Caco-2 (cell line): ENCODE results near the gene SKAP1. TPM values are rescaled to one million over a fixed set of nuclear protein-coding genes. Genes with fewer than 3 reads are reported as not detected.
A peak's percentile ranks its signal among the peaks of the same experiment; 100 is the strongest.

Source experiments
- BruUV-seq: library from RNA; stranded (reverse); fragments of 400-500 nt; replicated peaks from 2 replicates; lab custom pipeline; 2021; lab: Mats Ljungman, UMichigan
- CTCF ChIA-PET: fragments of 300-600 bp; sonication (Branson Sonifier 250); formaldehyde crosslinking; loops from one replicate; lab custom pipeline; 2022; ENCODE audit warnings: antibody characterized with exemption; lab: Charles Lee
- POLR2A ChIA-PET: fragments of 300-600 bp; sonication (Branson Sonifier 250); formaldehyde crosslinking; loops from one replicate; lab custom pipeline; 2022; ENCODE audit warnings: antibody characterized with exemption; lab: Charles Lee
- DNase-seq, 2 experiments: peaks; one replicate each; pipeline versions ENCODE4 v3.0.0 to v3.0.0-alpha.2; 2020 to 2022
- H3K27me3 ChIP-seq: replicated peaks from 2 replicates; pipeline ENCODE4 v1.6.0; 2011; ENCODE audit warnings: low read length; ENCODE audit not compliant: control insufficient read depth, insufficient read depth
- H3K36me3 ChIP-seq: 2 replicates; pipeline ENCODE4 v1.5.1; 2011; ENCODE audit warnings: low read length; ENCODE audit not compliant: control insufficient read depth, insufficient read depth
- H3K4me1 ChIP-seq: fragments of 250-450 bp; sonication (Bioruptor Pico); 2 replicates; pipeline ENCODE4 v1.5.1; 2020; ENCODE audit warnings: mild to moderate bottlenecking
- H3K4me3 ChIP-seq: 2 replicates; pipeline ENCODE4 v1.5.1; 2011; ENCODE audit warnings: low read depth, mild to moderate bottlenecking, control low read depth, low read length
- H3K9me3 ChIP-seq: fragments of 250-450 bp; sonication (Bioruptor Pico); 2 replicates; pipeline ENCODE4 v1.5.1; 2020; ENCODE audit warnings: mild to moderate bottlenecking, moderate library complexity
- H3K27ac Mint-ChIP-seq: one replicate; pipeline ENCODE4 v1.8.0; 2022; ENCODE audit warnings: mixed read lengths; ENCODE audit not compliant: unreplicated experiment
- H3K27me3 Mint-ChIP-seq: one replicate; pipeline ENCODE4 v1.8.0; 2022; ENCODE audit warnings: mixed read lengths; ENCODE audit not compliant: insufficient read depth, unreplicated experiment
- H3K36me3 Mint-ChIP-seq: one replicate; pipeline ENCODE4 v1.8.0; 2022; ENCODE audit warnings: mild to moderate bottlenecking, mixed read lengths; ENCODE audit not compliant: insufficient read depth, unreplicated experiment
- H3K4me1 Mint-ChIP-seq: one replicate; pipeline ENCODE4 v1.8.0; 2022; ENCODE audit warnings: low read depth, mixed read lengths; ENCODE audit not compliant: unreplicated experiment
- H3K4me3 Mint-ChIP-seq: one replicate; pipeline ENCODE4 v1.8.0; 2022; ENCODE audit warnings: mild to moderate bottlenecking, moderate library complexity, mixed read lengths; ENCODE audit not compliant: unreplicated experiment
- H3K9me3 Mint-ChIP-seq: one replicate; pipeline ENCODE4 v1.8.0; 2022; ENCODE audit warnings: mixed read lengths; ENCODE audit not compliant: unreplicated experiment
- CTCF ChIP-seq, 2 experiments: fragments of 200-600 bp in 1 of 2; IDR thresholded peaks; 1 replicate in 1 of 2; 2 replicates in 1 of 2; pipeline versions ENCODE4 v1.5.1 to v1.8.0; 2011 to 2022; ENCODE audit warnings: antibody characterized with exemption in 1 of 2, control low read depth in 1 of 2, inconsistent platforms in 1 of 2, low read depth in 1 of 2, low read length in 1 of 2, mild to moderate bottlenecking in 1 of 2, moderate library complexity in 1 of 2; ENCODE audit not compliant: insufficient read depth in 1 of 2, severe bottlenecking in 1 of 2, unreplicated experiment in 1 of 2
- intact Hi-C: fragments of 100-400 bp; cut with micrococcal nuclease; formaldehyde crosslinking; loops from one replicate; pipeline ENCODE4 v1.10.0; 2022; ENCODE audit not compliant: unreplicated experiment
- total RNA-seq: library from RNA; stranded (reverse); gene quantifications from 2 replicates; pipeline ENCODE4 v1.2.3, GENCODE V29; 2022

Gene SKAP1
- total RNA-seq, 1 experiment from 2014 or later: 0.70 TPM

- intact Hi-C loops: loop anchor here (1.0 kb wide), 2 partner anchors 105 to 266 kb away; no protein-coding TSS in a partner anchor
- H3K4me1 ChIP-seq: no peaks in the 10 kb centered on the region
- ChIA-PET POLR2A (no interaction called here), CTCF (interaction anchor here (0.5 to 1.9 kb wide), 31 partner anchors 11 to 530 kb away, joined by 3 to 15 read pairs (median 4); no protein-coding TSS in a partner anchor)
- peak in 1 of 2 experiments; percentile 56 for DNase-seq
- H3K36me3 ChIP-seq: no peaks in the 10 kb centered on the region
- BruUV-seq: no TSS peak
- no peak overlapping the region for H3K27ac Mint-ChIP-seq
- H3K4me3 Mint-ChIP-seq: no peak overlapping the region
- H3K4me3 ChIP-seq: no peak overlapping the region
- no peaks in the 10 kb centered on the region for H3K9me3 ChIP-seq
- H3K9me3 Mint-ChIP-seq: no peaks in the 10 kb centered on the region
- H3K36me3 Mint-ChIP-seq: no peaks in the 10 kb centered on the region
- peak; percentile 90 for TF ChIP-seq CTCF (IDR thresholded peaks at IDR 0.05; ENCODE audit: insufficient read depth in 1 of 2, low read depth in 1 of 2, low read length in 1 of 2, severe bottlenecking in 1 of 2, unreplicated experiment in 1 of 2)
- no peaks in the 10 kb centered on the region; the same call in 1 of the 2 replicates for H3K27me3 ChIP-seq
- peaks cover 8% of the 10 kb centered on the region for H3K27me3 Mint-ChIP-seq
- no peaks in the 10 kb centered on the region for H3K4me1 Mint-ChIP-seq
These were observed 78.1 kb downstream of the SKAP1 start for GRCh38 chr17:48351911-48352332.

GRCh38 chr17:48348352-48348751, 81.7 kb downstream of the SKAP1 start:
- no peaks in the 10 kb centered on the region; the same call in 1 of the 2 replicates for H3K27me3 ChIP-seq
- Mint-ChIP-seq H3K4me3 (no peak overlapping the region), H3K27ac (no peak overlapping the region), H3K36me3 (no peaks in the 10 kb centered on the region), H3K9me3 (no peaks in the 10 kb centered on the region), H3K4me1 (no peaks in the 10 kb centered on the region), H3K27me3 (peaks cover 3% of the 10 kb centered on the region)
- DNase-seq: no peak
- ChIA-PET POLR2A (no interaction called here), CTCF (interaction anchor here (1.2 kb wide), 1 partner anchor 12 kb away, joined by 4 read pairs; no protein-coding TSS in a partner anchor)
- H3K36me3 ChIP-seq: no peaks in the 10 kb centered on the region
- intact Hi-C loops: no loop called here
- H3K9me3 ChIP-seq: no peaks in the 10 kb centered on the region
- TF ChIP-seq CTCF (IDR thresholded peaks at IDR 0.05; ENCODE audit: insufficient read depth in 1 of 2, low read depth in 1 of 2, low read length in 1 of 2, severe bottlenecking in 1 of 2, unreplicated experiment in 1 of 2): no peak
- H3K4me1 ChIP-seq: no peaks in the 10 kb centered on the region
- H3K4me3 ChIP-seq: no peak overlapping the region
- BruUV-seq: no TSS peak

DNA sequence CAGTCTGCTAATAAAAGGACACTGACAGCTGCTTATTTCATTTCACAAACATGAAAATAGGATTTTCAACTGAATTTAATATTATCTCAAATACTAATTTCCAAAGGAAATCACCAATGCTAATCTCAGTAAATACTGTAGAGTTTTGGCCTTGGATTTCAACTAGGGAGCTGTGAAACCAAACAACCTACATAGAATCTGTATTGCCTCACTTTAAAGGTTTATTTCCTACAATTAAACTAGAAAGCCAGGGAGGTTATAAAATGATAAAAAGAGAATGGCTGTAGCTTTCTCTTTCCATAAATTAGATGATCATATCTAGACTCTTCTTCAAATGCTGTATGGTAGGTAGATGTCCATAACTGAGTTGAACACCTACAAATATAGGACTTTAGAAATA, 82.8 kb downstream of the SKAP1 start:
- no peak for TF ChIP-seq CTCF (IDR thresholded peaks at IDR 0.05; ENCODE audit: insufficient read depth in 1 of 2, low read depth in 1 of 2, low read length in 1 of 2, severe bottlenecking in 1 of 2, unreplicated experiment in 1 of 2)
- Mint-ChIP-seq H3K27me3 (peaks cover 3% of the 10 kb centered on the region), H3K36me3 (no peaks in the 10 kb centered on the region), H3K4me1 (no peaks in the 10 kb centered on the region), H3K9me3 (no peaks in the 10 kb centered on the region), H3K27ac (no peak overlapping the region), H3K4me3 (no peak overlapping the region)
- ChIA-PET CTCF (interaction anchor here (0.8 to 1.3 kb wide), 2 partner anchors 11 to 132 kb away, joined by 3 to 6 read pairs; no protein-coding TSS in a partner anchor), POLR2A (no interaction called here)
- Histone ChIP-seq H3K27me3 (no peaks in the 10 kb centered on the region; the same call in 1 of the 2 replicates), H3K4me3 (no peak overlapping the region), H3K4me1 (no peaks in the 10 kb centered on the region), H3K9me3 (no peaks in the 10 kb centered on the region), H3K36me3 (no peaks in the 10 kb centered on the region)
- BruUV-seq: no TSS peak
- DNase-seq: no peak
- intact Hi-C loops: no loop called here
